ENCODE data around the gene SURF2. TPM values are rescaled to one million over a fixed set of nuclear protein-coding genes. Genes with fewer than 3 reads are reported as not detected.
"Not testable (repeated sequence)": the region's sequence is repeated elsewhere in the genome, so short reads cannot be mapped to it uniquely, and the experiment has no call there.

SURF2 gene
- total RNA-seq, 3 donors from 2014 or later: 8.7 to 15.0 (median 11.4) TPM

GRCh38 chr9:133372144-133372543 lies 15.8 kb downstream of the SURF2 start:
- TF ChIP-seq, protein P1, sequence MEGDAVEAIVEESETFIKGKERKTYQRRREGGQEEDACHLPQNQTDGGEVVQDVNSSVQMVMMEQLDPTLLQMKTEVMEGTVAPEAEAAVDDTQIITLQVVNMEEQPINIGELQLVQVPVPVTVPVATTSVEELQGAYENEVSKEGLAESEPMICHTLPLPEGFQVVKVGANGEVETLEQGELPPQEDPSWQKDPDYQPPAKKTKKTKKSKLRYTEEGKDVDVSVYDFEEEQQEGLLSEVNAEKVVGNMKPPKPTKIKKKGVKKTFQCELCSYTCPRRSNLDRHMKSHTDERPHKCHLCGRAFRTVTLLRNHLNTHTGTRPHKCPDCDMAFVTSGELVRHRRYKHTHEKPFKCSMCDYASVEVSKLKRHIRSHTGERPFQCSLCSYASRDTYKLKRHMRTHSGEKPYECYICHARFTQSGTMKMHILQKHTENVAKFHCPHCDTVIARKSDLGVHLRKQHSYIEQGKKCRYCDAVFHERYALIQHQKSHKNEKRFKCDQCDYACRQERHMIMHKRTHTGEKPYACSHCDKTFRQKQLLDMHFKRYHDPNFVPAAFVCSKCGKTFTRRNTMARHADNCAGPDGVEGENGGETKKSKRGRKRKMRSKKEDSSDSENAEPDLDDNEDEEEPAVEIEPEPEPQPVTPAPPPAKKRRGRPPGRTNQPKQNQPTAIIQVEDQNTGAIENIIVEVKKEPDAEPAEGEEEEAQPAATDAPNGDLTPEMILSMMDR (IDR thresholded peaks at IDR 0.05): no peak
- H3K4me1 ChIP-seq (ENCODE audit: low read depth): peaks cover 50% of the 10 kb centered on the region
- H3K36me3 ChIP-seq (ENCODE audit: low read depth): peaks cover 5% of the 10 kb centered on the region
- no peaks in the 10 kb centered on the region for H3K9me3 ChIP-seq
- no peak overlapping the region for H3K4me3 ChIP-seq
- DNase-seq (no peak), ATAC-seq (no peak)
- intact Hi-C loops (cut with DNase I, micrococcal nuclease): no loop called here

DNA sequence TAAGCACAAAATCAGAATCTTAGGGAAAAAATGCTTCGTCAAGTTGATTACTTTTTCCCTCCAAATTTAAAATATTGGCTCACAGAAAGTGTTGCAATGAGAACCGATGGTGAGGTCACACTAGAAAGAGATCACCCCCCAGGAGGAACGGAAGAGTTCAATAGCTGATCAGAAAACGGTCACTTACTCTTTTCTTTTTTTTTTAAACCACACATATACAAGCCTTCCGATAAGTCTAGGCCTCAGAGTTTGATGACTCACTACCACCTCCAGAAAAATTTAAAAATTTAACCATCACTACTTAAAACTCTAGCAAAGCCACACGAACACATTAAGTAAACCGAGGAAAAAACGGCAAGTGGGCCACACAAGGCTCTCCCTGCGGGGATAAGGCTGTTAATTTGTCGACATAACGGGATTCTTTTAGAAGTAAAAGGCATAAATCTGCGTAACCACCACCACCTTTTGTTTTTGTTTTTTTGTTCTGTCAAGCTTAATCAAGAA lies 18.3 kb downstream of the SURF2 start:
- no peaks in the 10 kb centered on the region for H3K9me3 ChIP-seq
- intact Hi-C loops (cut with DNase I, micrococcal nuclease): no loop called here
- H3K4me1 ChIP-seq (ENCODE audit: low read depth): peaks cover 27% of the 10 kb centered on the region
- no peak for ATAC-seq
- peaks cover 5% of the 10 kb centered on the region for H3K36me3 ChIP-seq (ENCODE audit: low read depth)
- peak overlapping the region; percentile 97 for H3K4me3 ChIP-seq
- DNase-seq: no peak
- TF ChIP-seq, protein P1 (IDR thresholded peaks at IDR 0.05): no peak

DNA sequence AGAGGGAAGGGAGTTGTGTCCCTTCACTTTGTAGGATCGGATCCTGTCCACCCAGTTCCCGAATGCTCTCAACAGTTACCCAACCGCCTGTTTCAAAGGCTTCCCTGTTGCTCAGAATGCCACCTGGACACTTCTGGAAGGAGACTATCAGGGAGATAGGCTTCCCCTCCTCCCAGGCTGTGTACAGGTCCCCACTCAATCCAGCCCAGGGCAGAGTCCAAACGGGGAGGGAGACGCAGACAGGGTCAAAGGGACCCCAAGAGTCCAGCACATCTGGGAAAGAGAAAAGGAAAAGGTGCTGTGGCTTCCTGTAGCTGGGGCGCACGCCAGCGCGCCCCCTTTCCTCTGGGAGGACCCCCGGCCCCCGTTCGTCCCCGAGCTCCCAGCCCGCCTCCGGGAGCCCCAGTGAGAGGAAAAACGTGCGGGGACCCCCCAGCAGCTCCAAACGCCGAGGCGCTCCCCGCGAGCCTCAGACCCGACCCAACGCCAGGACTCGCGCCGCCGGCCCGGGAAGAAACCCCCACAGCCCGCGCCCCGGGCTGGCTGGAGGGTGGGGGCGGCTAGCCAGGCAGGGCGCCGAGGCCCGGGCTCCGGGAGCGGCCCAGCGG lies 18.9 kb downstream of the SURF2 start:
- peak overlapping the region; percentile 97 for H3K4me3 ChIP-seq
- no peaks in the 10 kb centered on the region for H3K9me3 ChIP-seq
- peaks cover 21% of the 10 kb centered on the region for H3K4me1 ChIP-seq (ENCODE audit: low read depth)
- TF ChIP-seq, protein P1 (IDR thresholded peaks at IDR 0.05): no peak
- peak in 2 of 3 donors; percentile 62 to 64 for DNase-seq
- ATAC-seq: peak; percentile 45
- peaks cover 5% of the 10 kb centered on the region for H3K36me3 ChIP-seq (ENCODE audit: low read depth)
- intact Hi-C loops (cut with DNase I, micrococcal nuclease): no loop called here

DNA sequence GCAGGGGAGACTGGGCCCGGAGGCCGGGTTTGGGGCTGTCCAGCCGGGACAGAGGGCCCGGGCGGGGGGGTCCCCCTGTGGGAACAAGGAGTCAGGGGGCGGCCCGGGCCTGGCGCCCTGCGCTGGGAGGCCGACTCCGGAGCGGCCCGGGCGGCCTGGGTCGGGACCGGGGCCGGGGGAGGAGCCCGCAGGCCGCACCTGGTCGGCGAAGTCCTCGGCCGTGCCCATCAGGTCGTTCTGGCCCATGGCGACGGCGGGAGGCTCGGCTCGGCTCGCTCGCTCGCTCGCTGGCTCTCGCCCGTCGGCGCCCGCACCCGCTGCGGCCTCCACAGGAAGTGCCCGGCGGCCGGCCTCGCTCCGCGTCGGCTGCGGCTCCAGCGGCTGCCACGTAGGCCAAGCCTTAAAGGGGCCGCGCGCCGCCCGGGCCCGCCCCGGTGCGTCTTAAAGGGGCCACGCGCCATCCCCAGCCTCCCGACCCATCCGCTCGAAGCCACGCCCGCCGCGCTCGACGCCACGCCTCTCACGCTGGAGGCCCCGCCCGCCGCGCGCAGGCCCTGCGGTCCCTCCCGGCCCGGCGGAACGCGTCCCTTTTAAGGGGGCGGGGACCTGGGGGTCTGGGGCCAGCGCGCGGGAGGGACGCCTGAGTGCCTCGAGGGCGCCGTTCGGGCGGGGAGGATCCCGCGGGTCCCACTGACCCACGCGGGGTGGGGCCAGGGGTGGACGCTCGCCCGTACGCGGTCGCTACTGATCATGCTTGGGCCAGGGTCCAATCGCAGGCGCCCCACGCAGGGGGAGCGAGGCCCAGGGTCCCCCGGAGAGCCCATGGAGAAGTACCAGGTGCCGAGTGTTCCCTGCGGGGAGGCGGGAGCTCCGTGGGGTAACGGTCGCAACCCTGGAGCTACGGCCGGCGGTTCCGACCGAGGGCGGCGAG lies 19.6 kb downstream of the SURF2 start, which contains the start of the genes STKLD1 and SURF4:
Gene STKLD1, plus strand, starts transcription at position 643 of the 931 bp plus-strand sequence. Its CDS starts 108 bp downstream, at position 751.
Gene SURF4, minus strand, starts transcription at position 337 of the 931 bp plus-strand sequence. Its CDS starts 91 bp downstream, at position 246.
- Histone ChIP-seq H3K9me3 (no peaks in the 10 kb centered on the region), H3K4me1 (ENCODE audit: low read depth) (peaks cover 20% of the 10 kb centered on the region), H3K4me3 (peak within 1 kb of the TSS; percentile 97), H3K36me3 (ENCODE audit: low read depth) (no peaks in the 10 kb centered on the region)
- TF ChIP-seq, protein P1 (IDR thresholded peaks at IDR 0.05): peak; percentile 14
- DNase-seq (peak; percentile 98 to 99 (median 98)), ATAC-seq (peak; percentile 96)
- intact Hi-C loops (cut with DNase I, micrococcal nuclease): no loop called here

DNA sequence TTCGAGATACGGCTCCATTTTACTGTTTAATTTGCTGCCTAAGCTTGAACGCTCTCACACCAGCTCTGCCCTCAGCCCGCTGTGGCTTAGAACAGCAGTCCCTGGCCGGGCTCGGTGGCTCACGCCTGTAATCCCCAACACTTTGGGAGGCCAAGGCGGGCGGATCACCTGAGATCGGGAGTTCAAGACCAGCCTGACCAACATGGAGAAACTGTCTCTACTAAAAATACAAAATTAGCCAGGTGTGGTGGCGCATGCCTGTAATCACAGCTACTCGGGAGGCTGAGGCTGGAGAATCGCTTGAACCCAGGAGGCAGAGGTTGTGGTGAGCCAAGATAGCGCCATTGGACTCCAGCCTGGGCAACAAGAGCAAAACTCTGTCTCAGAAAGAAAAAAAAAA lies 20.9 kb downstream of the SURF2 start:
- DNase-seq; H3K36me3 ChIP-seq (ENCODE audit: low read depth); intact Hi-C loops (cut with DNase I, micrococcal nuclease); H3K4me3 ChIP-seq; ATAC-seq; H3K9me3 ChIP-seq: not testable (repeated sequence)
- peaks cover 11% of the 10 kb centered on the region for H3K4me1 ChIP-seq (ENCODE audit: low read depth)
